Panc1 (cell line): ENCODE measurements around the gene YY1AP1.

Experiments used
- TCF7L2 ChIP-seq: IDR thresholded peaks from 2 replicates; pipeline ENCODE4 v1.6.1; 2011; ENCODE audit warnings: mild to moderate bottlenecking, low read depth, low read length, inconsistent platforms
- TF ChIP-seq, protein P1 (sequence below): fragments of 450-650 bp; IDR thresholded peaks from 2 replicates; pipeline ENCODE4 v1.5.1; 2017; ENCODE audit warnings: mild to moderate bottlenecking
- TF ChIP-seq, protein P2 (sequence below), 2 experiments: IDR thresholded peaks; 2 replicates each; pipeline ENCODE4 v1.6.1; 2011 to 2012; ENCODE audit warnings: low read depth in 2 of 2, control low read depth in 1 of 2, low read length in 1 of 2, mild to moderate bottlenecking in 1 of 2, moderate library complexity in 1 of 2; ENCODE audit not compliant: insufficient read depth in 1 of 2

DNA sequence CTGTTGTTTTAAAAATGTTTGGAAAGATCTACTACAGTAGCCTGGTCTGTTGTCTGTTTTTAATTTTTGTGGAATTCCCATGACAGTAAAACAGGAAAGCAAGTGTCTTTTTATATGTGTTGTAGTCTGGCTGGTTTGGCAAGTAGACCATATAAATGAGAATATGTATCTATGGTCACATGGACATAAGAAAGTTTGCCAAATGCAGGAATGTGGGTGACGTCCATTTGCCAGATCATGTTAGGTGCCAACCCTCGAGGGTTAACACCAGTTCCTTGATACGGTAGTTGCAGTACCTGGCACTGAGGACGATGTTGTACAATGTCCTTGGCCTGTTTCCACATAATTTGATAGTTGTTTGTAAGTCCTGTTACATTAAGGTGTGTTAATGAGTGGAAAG lies 6.5 kb upstream of the YY1AP1 start:
- TF ChIP-seq, protein P1, sequence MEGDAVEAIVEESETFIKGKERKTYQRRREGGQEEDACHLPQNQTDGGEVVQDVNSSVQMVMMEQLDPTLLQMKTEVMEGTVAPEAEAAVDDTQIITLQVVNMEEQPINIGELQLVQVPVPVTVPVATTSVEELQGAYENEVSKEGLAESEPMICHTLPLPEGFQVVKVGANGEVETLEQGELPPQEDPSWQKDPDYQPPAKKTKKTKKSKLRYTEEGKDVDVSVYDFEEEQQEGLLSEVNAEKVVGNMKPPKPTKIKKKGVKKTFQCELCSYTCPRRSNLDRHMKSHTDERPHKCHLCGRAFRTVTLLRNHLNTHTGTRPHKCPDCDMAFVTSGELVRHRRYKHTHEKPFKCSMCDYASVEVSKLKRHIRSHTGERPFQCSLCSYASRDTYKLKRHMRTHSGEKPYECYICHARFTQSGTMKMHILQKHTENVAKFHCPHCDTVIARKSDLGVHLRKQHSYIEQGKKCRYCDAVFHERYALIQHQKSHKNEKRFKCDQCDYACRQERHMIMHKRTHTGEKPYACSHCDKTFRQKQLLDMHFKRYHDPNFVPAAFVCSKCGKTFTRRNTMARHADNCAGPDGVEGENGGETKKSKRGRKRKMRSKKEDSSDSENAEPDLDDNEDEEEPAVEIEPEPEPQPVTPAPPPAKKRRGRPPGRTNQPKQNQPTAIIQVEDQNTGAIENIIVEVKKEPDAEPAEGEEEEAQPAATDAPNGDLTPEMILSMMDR = no peak
- TF ChIP-seq, protein P2, sequence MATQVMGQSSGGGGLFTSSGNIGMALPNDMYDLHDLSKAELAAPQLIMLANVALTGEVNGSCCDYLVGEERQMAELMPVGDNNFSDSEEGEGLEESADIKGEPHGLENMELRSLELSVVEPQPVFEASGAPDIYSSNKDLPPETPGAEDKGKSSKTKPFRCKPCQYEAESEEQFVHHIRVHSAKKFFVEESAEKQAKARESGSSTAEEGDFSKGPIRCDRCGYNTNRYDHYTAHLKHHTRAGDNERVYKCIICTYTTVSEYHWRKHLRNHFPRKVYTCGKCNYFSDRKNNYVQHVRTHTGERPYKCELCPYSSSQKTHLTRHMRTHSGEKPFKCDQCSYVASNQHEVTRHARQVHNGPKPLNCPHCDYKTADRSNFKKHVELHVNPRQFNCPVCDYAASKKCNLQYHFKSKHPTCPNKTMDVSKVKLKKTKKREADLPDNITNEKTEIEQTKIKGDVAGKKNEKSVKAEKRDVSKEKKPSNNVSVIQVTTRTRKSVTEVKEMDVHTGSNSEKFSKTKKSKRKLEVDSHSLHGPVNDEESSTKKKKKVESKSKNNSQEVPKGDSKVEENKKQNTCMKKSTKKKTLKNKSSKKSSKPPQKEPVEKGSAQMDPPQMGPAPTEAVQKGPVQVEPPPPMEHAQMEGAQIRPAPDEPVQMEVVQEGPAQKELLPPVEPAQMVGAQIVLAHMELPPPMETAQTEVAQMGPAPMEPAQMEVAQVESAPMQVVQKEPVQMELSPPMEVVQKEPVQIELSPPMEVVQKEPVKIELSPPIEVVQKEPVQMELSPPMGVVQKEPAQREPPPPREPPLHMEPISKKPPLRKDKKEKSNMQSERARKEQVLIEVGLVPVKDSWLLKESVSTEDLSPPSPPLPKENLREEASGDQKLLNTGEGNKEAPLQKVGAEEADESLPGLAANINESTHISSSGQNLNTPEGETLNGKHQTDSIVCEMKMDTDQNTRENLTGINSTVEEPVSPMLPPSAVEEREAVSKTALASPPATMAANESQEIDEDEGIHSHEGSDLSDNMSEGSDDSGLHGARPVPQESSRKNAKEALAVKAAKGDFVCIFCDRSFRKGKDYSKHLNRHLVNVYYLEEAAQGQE (IDR thresholded peaks at IDR 0.05; ENCODE audit: insufficient read depth in 1 of 2, low read depth in 2 of 2, low read length in 1 of 2) = no peak
- no peak for TF ChIP-seq TCF7L2
